ENCODE measurements around the gene PDE9A. TPM values are rescaled to one million over a fixed set of nuclear protein-coding genes. Genes with fewer than 3 reads are reported as not detected.

PDE9A gene
- total RNA-seq, 4 donors from 2014 or later: 26.7 to 30.6 (median 28.7) TPM

GRCh38 chr21:42672699-42673458, 19.5 kb downstream of the PDE9A start:
- 69% methylated on average over 24 of the region's 24 CpGs for WGBS, 2 donors
- peaks cover 3 to 79% (median 45%) of the 10 kb centered on the region in 4 donors for H3K4me1 ChIP-seq
- H3K27ac ChIP-seq: peak overlapping the region in 3 of 4 donors; percentile 48 to 85 (median 76)
- H3K9me3 ChIP-seq: no peaks in the 10 kb centered on the region
- no peak overlapping the region for H3K4me3 ChIP-seq
- no peak for DNase-seq (ENCODE audit: low spot score in 2 of 2)
- no peaks in the 10 kb centered on the region for H3K27me3 ChIP-seq
- no peaks in the 10 kb centered on the region for H3K36me3 ChIP-seq
- TF ChIP-seq EP300 (IDR thresholded peaks at IDR 0.05) (peak in 1 of 2 donors; percentile 31), POLR2A (IDR thresholded peaks at IDR 0.05) (no peak)

DNA sequence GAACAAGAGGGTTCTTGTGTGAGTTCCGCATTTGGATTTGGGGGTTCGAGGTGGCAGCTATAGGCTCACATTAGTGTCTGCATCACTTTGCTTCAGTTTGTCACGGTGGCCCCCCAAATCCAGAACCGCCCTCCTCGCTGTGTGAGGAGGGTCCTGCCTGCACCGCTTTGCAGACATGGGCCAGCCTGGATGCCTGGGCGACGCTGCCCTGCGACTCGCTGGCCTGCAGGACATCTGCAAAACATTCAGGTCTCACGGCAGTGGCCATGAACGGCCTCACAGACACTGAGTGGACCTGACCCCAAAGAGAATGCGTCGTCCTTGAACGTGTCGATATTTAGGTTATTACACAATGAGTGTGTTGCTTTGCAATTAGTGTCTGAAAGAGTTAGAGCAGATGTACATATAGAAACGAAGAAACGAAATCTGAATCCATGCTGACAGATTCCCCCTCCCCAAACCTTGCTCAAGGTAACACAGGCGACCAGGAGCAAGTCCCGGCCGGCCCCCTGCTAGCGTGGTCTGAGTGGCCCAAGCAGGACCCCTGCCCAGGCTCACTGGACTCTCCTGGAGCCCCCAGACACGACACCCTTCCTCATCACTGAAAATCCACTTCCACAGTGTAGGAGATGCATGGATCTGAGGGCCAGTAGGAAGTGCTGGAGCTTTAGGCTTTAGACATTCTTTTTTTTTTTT, 20.4 kb downstream of the PDE9A start:
- H3K27me3 ChIP-seq: no peaks in the 10 kb centered on the region
- TF ChIP-seq POLR2A (IDR thresholded peaks at IDR 0.05) (no peak), EP300 (IDR thresholded peaks at IDR 0.05) (no peak)
- TF ChIP-seq, protein P1, sequence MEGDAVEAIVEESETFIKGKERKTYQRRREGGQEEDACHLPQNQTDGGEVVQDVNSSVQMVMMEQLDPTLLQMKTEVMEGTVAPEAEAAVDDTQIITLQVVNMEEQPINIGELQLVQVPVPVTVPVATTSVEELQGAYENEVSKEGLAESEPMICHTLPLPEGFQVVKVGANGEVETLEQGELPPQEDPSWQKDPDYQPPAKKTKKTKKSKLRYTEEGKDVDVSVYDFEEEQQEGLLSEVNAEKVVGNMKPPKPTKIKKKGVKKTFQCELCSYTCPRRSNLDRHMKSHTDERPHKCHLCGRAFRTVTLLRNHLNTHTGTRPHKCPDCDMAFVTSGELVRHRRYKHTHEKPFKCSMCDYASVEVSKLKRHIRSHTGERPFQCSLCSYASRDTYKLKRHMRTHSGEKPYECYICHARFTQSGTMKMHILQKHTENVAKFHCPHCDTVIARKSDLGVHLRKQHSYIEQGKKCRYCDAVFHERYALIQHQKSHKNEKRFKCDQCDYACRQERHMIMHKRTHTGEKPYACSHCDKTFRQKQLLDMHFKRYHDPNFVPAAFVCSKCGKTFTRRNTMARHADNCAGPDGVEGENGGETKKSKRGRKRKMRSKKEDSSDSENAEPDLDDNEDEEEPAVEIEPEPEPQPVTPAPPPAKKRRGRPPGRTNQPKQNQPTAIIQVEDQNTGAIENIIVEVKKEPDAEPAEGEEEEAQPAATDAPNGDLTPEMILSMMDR (IDR thresholded peaks at IDR 0.05): no peak
- H3K4me3 ChIP-seq: peak overlapping the region in 1 of 4 donors; percentile 29
- no peaks in the 10 kb centered on the region for H3K9me3 ChIP-seq
- peak overlapping the region; percentile 21 to 85 (median 76) for H3K27ac ChIP-seq
- H3K36me3 ChIP-seq: no peaks in the 10 kb centered on the region
- peaks cover 3 to 76% (median 46%) of the 10 kb centered on the region in 4 donors for H3K4me1 ChIP-seq
- DNase-seq (ENCODE audit: low spot score in 2 of 2): no peak
- WGBS, 2 donors: 68 to 76% methylated on average over 23 of the region's 23 CpGs

GRCh38 chr21:42674351-42674940, 21.0 kb downstream of the PDE9A start:
- H3K27me3 ChIP-seq: no peaks in the 10 kb centered on the region
- peak overlapping the region in 2 of 4 donors; percentile 14 to 29 for H3K4me3 ChIP-seq
- TF ChIP-seq POLR2A (IDR thresholded peaks at IDR 0.05): peak in 1 of 2 donors; percentile 37
- TF ChIP-seq, protein P1 (IDR thresholded peaks at IDR 0.05): no peak
- TF ChIP-seq EP300 (IDR thresholded peaks at IDR 0.05): peak in 1 of 2 donors; percentile 74
- H3K9me3 ChIP-seq: no peaks in the 10 kb centered on the region
- peak overlapping the region; percentile 21 to 85 (median 76) for H3K27ac ChIP-seq
- H3K4me1 ChIP-seq: peaks cover 3 to 70% (median 43%) of the 10 kb centered on the region in 4 donors
- no peak for DNase-seq (ENCODE audit: low spot score in 2 of 2)
- 8 to 14% methylated on average over 14 of the region's 14 CpGs for WGBS, 2 donors
- H3K36me3 ChIP-seq: no peaks in the 10 kb centered on the region

- Histone ChIP-seq H3K27me3 (no peaks in the 10 kb centered on the region), H3K27ac (peak overlapping the region in 2 of 4 donors; percentile 76 to 85), H3K4me1 (peaks cover 3 to 66% (median 38%) of the 10 kb centered on the region in 4 donors), H3K36me3 (peaks cover 0 to 9% (median 0%) of the 10 kb centered on the region in 3 donors), H3K9me3 (no peaks in the 10 kb centered on the region), H3K4me3 (no peak overlapping the region)
- 88 to 91% methylated on average over 15 of the region's 15 CpGs for WGBS, 2 donors
- no peak for DNase-seq (ENCODE audit: low spot score in 2 of 2)
- no peak for TF ChIP-seq EP300 (IDR thresholded peaks at IDR 0.05)
- TF ChIP-seq, protein P1 (IDR thresholded peaks at IDR 0.05): no peak
- no peak for TF ChIP-seq POLR2A (IDR thresholded peaks at IDR 0.05)
These were observed 22.0 kb downstream of the PDE9A start for GRCh38 chr21:42675403-42675802.

- H3K9me3 ChIP-seq: no peaks in the 10 kb centered on the region
- no peak overlapping the region for H3K4me3 ChIP-seq
- H3K4me1 ChIP-seq: peaks cover 0 to 52% (median 34%) of the 10 kb centered on the region in 4 donors
- no peaks in the 10 kb centered on the region for H3K27me3 ChIP-seq
- H3K36me3 ChIP-seq: peaks cover 0 to 10% (median 0%) of the 10 kb centered on the region in 3 donors
- no peak overlapping the region for H3K27ac ChIP-seq
- no peak for DNase-seq (ENCODE audit: low spot score in 2 of 2)
- TF ChIP-seq, protein P1 (IDR thresholded peaks at IDR 0.05): no peak
- TF ChIP-seq EP300 (IDR thresholded peaks at IDR 0.05) (no peak), POLR2A (IDR thresholded peaks at IDR 0.05) (no peak)
- 75 to 76% methylated on average over 8 of the region's 8 CpGs for WGBS, 2 donors
These were observed 23.4 kb downstream of the PDE9A start for GRCh38 chr21:42676808-42677207.
